Mammary microvascular endothelial cell (primary cell): ENCODE results near the gene CENPC. TPM values are rescaled to one million over a fixed set of nuclear protein-coding genes. Genes with fewer than 3 reads are reported as not detected.

Source experiments
- total RNA-seq: library from RNA; depleted of rRNA; stranded (reverse); fragments of >200 nt; gene quantifications from 2 replicates; pipeline ENCODE4 v1.2.3, GENCODE V29; 2015

The CENPC gene, protein sequence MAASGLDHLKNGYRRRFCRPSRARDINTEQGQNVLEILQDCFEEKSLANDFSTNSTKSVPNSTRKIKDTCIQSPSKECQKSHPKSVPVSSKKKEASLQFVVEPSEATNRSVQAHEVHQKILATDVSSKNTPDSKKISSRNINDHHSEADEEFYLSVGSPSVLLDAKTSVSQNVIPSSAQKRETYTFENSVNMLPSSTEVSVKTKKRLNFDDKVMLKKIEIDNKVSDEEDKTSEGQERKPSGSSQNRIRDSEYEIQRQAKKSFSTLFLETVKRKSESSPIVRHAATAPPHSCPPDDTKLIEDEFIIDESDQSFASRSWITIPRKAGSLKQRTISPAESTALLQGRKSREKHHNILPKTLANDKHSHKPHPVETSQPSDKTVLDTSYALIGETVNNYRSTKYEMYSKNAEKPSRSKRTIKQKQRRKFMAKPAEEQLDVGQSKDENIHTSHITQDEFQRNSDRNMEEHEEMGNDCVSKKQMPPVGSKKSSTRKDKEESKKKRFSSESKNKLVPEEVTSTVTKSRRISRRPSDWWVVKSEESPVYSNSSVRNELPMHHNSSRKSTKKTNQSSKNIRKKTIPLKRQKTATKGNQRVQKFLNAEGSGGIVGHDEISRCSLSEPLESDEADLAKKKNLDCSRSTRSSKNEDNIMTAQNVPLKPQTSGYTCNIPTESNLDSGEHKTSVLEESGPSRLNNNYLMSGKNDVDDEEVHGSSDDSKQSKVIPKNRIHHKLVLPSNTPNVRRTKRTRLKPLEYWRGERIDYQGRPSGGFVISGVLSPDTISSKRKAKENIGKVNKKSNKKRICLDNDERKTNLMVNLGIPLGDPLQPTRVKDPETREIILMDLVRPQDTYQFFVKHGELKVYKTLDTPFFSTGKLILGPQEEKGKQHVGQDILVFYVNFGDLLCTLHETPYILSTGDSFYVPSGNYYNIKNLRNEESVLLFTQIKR
- total RNA-seq = 8.7 and 10.3 TPM in 2 replicates

DNA sequence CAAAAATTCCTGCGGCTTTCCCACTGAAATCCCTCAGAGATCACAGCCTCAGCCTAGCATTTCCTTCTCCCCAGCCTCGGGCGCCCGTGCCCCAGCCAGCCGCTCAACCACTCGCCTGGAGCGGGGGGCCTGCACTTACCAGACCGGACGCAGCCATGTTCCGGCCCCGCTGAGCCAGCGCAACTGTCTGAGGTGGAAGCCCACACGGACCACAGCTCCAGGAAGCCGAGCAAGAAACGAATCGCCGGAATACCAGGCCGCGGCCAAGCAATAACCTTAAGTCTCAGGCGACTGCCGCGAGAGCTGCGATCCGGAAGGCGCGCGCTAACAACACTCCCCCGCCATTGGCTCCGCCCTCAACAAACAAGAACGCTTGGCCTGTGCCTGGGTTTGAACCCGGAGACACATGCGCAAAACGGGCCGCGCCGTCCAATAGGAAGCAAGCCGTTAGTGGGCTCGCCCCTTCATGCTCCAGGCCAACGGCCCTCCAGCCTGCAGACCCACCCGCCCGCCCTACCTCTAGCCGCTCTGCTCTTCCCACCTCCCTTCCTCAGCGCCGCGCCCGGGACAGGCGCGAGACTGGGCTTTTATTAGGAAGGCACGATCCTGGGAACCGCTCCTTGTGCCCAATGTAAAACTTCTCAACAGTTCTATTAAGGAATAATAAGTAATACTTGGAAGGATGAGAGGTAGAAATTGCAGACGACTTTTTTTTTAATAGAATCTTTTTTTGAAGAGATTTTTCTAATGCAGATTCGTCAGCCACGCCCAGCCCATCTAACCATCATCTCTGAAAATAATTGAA, at the start of gene CENPC:
TSS of gene CENPC (minus strand) at position 305 of the 805 bp plus-strand sequence. CDS start at position 157, 148 bp downstream.

DNA sequence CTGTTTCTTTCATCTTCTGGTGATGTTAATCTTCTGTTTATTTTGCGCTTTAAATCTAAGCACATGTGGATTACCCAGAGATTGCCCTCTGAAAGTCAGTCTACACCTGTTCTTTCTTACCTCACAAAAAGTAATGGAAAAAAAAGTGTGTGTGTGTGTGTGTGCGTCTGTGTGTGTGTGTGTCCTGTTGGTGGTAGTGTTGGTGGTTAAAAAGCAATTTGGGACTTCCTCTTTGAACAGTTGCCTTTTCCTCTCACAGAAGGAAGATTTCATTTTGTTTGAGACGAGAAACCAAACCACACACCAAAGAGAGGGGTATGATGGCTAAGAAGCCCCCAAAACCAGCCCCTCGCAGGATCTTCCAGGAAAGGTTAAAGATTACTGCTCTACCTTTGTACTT, 13.2 kb upstream of the CENPC start, which contains the start of gene STAP1:
TSS of gene STAP1 (plus strand) at position 235 of the 400 bp plus-strand sequence. CDS start at position 318, 83 bp downstream.

Other genes starting within 250 kb of the CENPC start
- not detected in 2 replicates for gene STAP1, start 13.2 kb upstream of the CENPC start, total RNA-seq
- gene UBA6, start 155.7 kb upstream of the CENPC start, total RNA-seq = 59.7 and 87.9 TPM in 2 replicates
- not detected in 2 replicates for gene GNRHR, start 208.9 kb upstream of the CENPC start, total RNA-seq